Astrocyte (in vitro differentiated cells and primary cell): Measurements from ENCODE around the gene HOXA11. TPM values are rescaled to one million over a fixed set of nuclear protein-coding genes. Genes with fewer than 3 reads are reported as not detected.

ENCODE experiments used
- DNase-seq: peaks from one replicate; pipeline ENCODE4 v3.0.0-alpha.2; 2010; ENCODE audit warnings: low read depth
- FAIRE-seq: peaks from 2 replicates; lab custom pipeline; 2011; peaks lifted over from hg19 to GRCh38; lab: Jason Lieb, UNC
- H2AFZ ChIP-seq: 2 replicates; pipeline ENCODE4 v1.6.0; 2012; ENCODE audit warnings: low read depth, low read length, inconsistent platforms
- H3K27ac ChIP-seq: 2 replicates; pipeline ENCODE4 v1.5.1; 2011; ENCODE audit warnings: low read depth, low read length, inconsistent platforms
- H3K27me3 ChIP-seq: 2 replicates; pipeline ENCODE4 v1.6.0; 2011; ENCODE audit warnings: low read length, inconsistent platforms; ENCODE audit not compliant: insufficient read depth
- H3K36me3 ChIP-seq: 2 replicates; pipeline ENCODE4 v1.5.1; 2011; ENCODE audit warnings: low read length, inconsistent platforms; ENCODE audit not compliant: insufficient read depth
- H3K4me1 ChIP-seq: 2 replicates; pipeline ENCODE4 v1.5.1; 2011; ENCODE audit warnings: low read length, inconsistent platforms; ENCODE audit not compliant: insufficient read depth
- H3K4me2 ChIP-seq: 2 replicates; pipeline ENCODE4 v1.6.0; 2012; ENCODE audit warnings: low read length, inconsistent platforms
- H3K4me3 ChIP-seq: 2 replicates; pipeline ENCODE4 v1.5.1; 2011; ENCODE audit warnings: low read depth, mild to moderate bottlenecking, low read length, inconsistent platforms; ENCODE audit not compliant: insufficient read depth
- H3K79me2 ChIP-seq: 2 replicates; pipeline ENCODE4 v1.6.0; 2012; ENCODE audit warnings: mild to moderate bottlenecking, low read length, inconsistent platforms; ENCODE audit not compliant: insufficient read depth
- H3K9ac ChIP-seq: 2 replicates; pipeline ENCODE4 v1.6.0; 2012; ENCODE audit warnings: mild to moderate bottlenecking, low read length, inconsistent platforms
- H3K9me3 ChIP-seq: 2 replicates; pipeline ENCODE4 v1.5.1; 2012; ENCODE audit warnings: low read depth, mild to moderate bottlenecking, low read length, inconsistent platforms; ENCODE audit not compliant: insufficient read depth
- H4K20me1 ChIP-seq: 2 replicates; pipeline ENCODE4 v1.6.0; 2012; ENCODE audit warnings: low read length, inconsistent platforms; ENCODE audit not compliant: insufficient read depth
- H3K27ac Mint-ChIP-seq: one replicate; pipeline ENCODE4 v1.8.0; 2021; ENCODE audit warnings: mild to moderate bottlenecking, mixed read lengths; ENCODE audit not compliant: unreplicated experiment
- H3K27me3 Mint-ChIP-seq: one replicate; pipeline ENCODE4 v1.8.0; 2021; ENCODE audit warnings: low read depth, mixed read lengths; ENCODE audit not compliant: unreplicated experiment
- H3K36me3 Mint-ChIP-seq: one replicate; pipeline ENCODE4 v1.8.0; 2021; ENCODE audit warnings: low read depth, mixed read lengths; ENCODE audit not compliant: unreplicated experiment
- H3K4me1 Mint-ChIP-seq: one replicate; pipeline ENCODE4 v1.8.0; 2021; ENCODE audit warnings: low read depth, mixed read lengths; ENCODE audit not compliant: unreplicated experiment
- H3K4me3 Mint-ChIP-seq: one replicate; pipeline ENCODE4 v1.8.0; 2021; ENCODE audit warnings: mild to moderate bottlenecking, moderate library complexity, mixed read lengths; ENCODE audit not compliant: unreplicated experiment
- H3K9me3 Mint-ChIP-seq: one replicate; pipeline ENCODE4 v1.8.0; 2021; ENCODE audit warnings: mild to moderate bottlenecking, mixed read lengths; ENCODE audit not compliant: unreplicated experiment
- EZH2 ChIP-seq: IDR thresholded peaks from 2 replicates; pipeline ENCODE4 v1.6.1; 2012; ENCODE audit warnings: mild to moderate bottlenecking, low read length, inconsistent platforms; ENCODE audit not compliant: insufficient read depth
- microRNA-seq: library from miRNA; unstranded; fragments of <30 nt; microRNA quantifications from one replicate; pipeline ENCODE4 v1.2.0, GENCODE V29; 2020
- total RNA-seq: library from RNA; stranded (reverse); gene quantifications from 2 replicates; pipeline ENCODE4 v1.2.1, GENCODE V29; 2021
- TF ChIP-seq, protein P1 (sequence below): IDR thresholded peaks from 2 replicates; pipeline ENCODE4 v1.5.1; 2011; ENCODE audit warnings: low read depth, mild to moderate bottlenecking, inconsistent platforms, low read length, moderate library complexity; ENCODE audit not compliant: insufficient read depth

HOXA11 gene
- total RNA-seq, 1 donor from 2014 or later = not detected

DNA sequence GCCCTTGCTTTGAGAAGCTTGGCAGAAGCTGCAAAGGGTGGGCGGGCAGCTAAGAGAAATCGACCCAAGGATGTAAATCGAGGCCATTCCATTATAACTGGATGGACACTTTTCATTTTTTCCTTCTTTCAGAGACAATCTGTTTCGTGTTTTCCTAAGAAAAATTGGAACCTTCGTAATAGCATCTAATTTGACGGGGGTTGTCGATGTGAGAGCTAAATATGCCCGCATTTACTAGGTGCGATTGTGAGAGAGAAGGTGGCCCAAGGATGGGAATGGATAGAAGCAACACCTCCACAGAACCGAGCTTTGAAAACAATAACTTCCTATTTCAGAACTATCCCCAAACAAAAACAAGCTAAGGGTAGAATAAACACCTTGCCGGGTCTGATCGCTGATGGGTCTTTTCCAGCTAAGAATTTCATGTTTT, 53.6 kb downstream of the HOXA11 start:
- DNase-seq = no peak
- Histone ChIP-seq H3K36me3 (no peaks in the 10 kb centered on the region), H3K4me1 (peaks cover 6% of the 10 kb centered on the region), H3K9ac (peak overlapping the region; percentile 55), H3K4me2 (peak overlapping the region; percentile 81), H3K27me3 (peaks cover 78% of the 10 kb centered on the region), H2AFZ (peak overlapping the region; percentile 81), H4K20me1 (no peaks in the 10 kb centered on the region), H3K27ac (peak overlapping the region; percentile 38), H3K9me3 (no peaks in the 10 kb centered on the region), H3K4me3 (peak overlapping the region; percentile 46), H3K79me2 (no peaks in the 10 kb centered on the region)
- peaks cover 27% of the 10 kb centered on the region for H3K9me3 Mint-ChIP-seq
- no peak for TF ChIP-seq EZH2
- TF ChIP-seq, protein P1, sequence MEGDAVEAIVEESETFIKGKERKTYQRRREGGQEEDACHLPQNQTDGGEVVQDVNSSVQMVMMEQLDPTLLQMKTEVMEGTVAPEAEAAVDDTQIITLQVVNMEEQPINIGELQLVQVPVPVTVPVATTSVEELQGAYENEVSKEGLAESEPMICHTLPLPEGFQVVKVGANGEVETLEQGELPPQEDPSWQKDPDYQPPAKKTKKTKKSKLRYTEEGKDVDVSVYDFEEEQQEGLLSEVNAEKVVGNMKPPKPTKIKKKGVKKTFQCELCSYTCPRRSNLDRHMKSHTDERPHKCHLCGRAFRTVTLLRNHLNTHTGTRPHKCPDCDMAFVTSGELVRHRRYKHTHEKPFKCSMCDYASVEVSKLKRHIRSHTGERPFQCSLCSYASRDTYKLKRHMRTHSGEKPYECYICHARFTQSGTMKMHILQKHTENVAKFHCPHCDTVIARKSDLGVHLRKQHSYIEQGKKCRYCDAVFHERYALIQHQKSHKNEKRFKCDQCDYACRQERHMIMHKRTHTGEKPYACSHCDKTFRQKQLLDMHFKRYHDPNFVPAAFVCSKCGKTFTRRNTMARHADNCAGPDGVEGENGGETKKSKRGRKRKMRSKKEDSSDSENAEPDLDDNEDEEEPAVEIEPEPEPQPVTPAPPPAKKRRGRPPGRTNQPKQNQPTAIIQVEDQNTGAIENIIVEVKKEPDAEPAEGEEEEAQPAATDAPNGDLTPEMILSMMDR = no peak
- H3K27ac Mint-ChIP-seq = no peak overlapping the region
- no peaks in the 10 kb centered on the region for H3K36me3 Mint-ChIP-seq
- no peaks in the 10 kb centered on the region for H3K4me1 Mint-ChIP-seq
- FAIRE-seq = no peak
- peaks cover 88% of the 10 kb centered on the region for H3K27me3 Mint-ChIP-seq
- H3K4me3 Mint-ChIP-seq = no peak overlapping the region

Small RNAs within 50 kb of the gene (microRNA-seq; reads per million reads assigned to microRNA genes)
- gene MIR196B = 2,850 reads per million, percentile 88 among the genes with 10 or more reads in this experiment

Other genes with a start within 250 kb of the HOXA11 start
- 0.23 TPM in 1 of 2 replicates, not detected in the other for gene HOXA1, start 89.2 kb downstream of the HOXA11 start, total RNA-seq
- not detected in 2 replicates for gene HOXA2, start 82.5 kb downstream of the HOXA11 start, total RNA-seq
- gene HOXA4, start 54.5 kb downstream of the HOXA11 start, total RNA-seq = not detected in 2 replicates
- gene HOXA5, start 41.6 kb downstream of the HOXA11 start, total RNA-seq = not detected in 2 replicates
- gene HOXA6, start 37.5 kb downstream of the HOXA11 start, total RNA-seq = not detected in 2 replicates
- not detected in 2 replicates for gene HOXA3, start 32.6 kb downstream of the HOXA11 start, total RNA-seq
- gene HOXA7, start 28.6 kb downstream of the HOXA11 start, total RNA-seq = not detected in 2 replicates
- gene HOXA9, start 19.7 kb downstream of the HOXA11 start, total RNA-seq = not detected in 2 replicates
- gene HOXA10, start 10.9 kb downstream of the HOXA11 start, total RNA-seq = not detected in 2 replicates
- gene HOXA13, start 14.9 kb upstream of the HOXA11 start, total RNA-seq = not detected in 2 replicates
- gene EVX1, start 57.6 kb upstream of the HOXA11 start, total RNA-seq = not detected in 2 replicates